NCI-H1105 (cell line): ENCODE data around the gene ZNF684.
A peak's percentile ranks its signal among the peaks of the same experiment; 100 is the strongest.
"Not testable (repeated sequence)": the region's sequence is repeated elsewhere in the genome, so short reads cannot be mapped to it uniquely, and the experiment has no call there.

Experiments used
- DNase-seq: peaks from one replicate; lab custom pipeline; 2025; lab: John Stamatoyannopoulos, UW

ZNF684 gene

DNA sequence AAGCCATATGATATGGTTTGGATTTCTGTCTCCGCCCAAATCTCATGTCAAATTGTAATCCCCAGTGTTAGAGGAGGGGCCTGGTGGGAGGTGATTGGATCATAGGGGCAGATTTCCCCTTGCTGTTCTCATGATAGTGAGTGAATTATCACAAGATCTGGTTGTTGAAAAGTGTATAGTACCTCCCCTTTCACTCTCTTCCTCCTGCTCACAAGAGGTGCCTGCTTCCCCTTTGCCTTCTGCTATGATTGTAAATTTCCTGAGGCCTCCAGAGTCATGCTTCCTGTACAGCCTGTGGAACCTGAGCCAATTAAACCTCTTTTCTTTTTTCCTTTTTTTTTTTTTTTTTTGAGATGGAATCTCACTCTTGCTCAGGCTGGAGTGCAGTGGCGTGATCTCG is 43.4 kb downstream of the ZNF684 start:
- DNase-seq: not testable (repeated sequence)

DNA sequence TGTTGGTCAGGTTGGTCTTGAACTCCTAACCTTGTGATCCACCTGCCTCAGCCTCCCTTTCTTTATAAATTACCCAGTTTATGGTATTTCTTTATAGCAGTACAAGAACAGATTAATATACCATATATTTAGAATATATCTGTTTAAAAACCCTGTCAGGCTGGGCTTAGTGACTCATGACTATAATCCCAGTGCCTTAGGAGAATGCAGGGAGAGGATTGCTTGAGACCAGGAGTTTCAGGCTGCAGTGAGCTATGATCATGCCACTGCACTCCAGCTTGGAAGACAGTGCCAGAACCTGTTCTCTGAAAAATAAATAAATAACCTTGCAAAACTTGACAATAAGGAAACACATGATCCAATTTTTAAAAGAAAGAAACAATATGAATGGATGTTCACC is 43.9 kb downstream of the ZNF684 start:
- no peak for DNase-seq

DNA sequence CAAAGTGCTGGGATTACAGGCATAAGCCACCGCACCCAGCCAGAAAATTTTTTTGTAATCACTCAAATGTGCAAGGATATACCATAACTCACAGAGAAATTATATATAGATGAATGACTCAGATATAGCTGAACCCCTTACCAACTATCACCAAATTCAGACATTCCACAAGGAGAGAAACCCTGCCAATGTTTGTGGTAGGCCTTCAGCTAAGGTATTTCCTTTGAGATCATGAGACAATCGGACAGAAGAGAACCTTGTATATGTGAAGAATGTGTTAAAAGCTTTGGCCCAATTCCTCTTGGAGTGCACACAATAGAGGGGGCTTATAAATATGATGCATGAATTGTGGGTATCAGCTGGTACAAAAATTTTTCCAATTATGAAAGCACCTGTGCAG is 50.7 kb downstream of the ZNF684 start:
- no peak for DNase-seq

DNA sequence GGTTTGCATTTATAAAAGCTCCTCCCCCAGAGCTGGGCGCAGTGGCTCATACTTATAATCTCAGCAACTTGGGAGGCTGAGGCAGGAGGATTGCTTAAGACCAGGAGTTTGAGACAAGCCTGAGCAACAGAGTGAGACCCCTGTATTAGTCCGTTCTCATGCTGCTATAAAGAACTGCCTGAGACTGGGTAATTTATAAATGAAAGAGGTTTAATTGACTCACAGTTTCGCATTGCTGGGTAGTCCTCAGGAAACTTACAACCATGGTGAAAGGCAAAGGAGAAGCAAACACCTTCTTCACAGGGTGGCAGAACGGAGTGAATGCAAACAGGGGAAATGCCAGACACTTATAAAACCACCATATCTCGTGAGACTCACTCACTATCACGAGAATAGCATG is 52.5 kb downstream of the ZNF684 start:
- no peak for DNase-seq

DNA sequence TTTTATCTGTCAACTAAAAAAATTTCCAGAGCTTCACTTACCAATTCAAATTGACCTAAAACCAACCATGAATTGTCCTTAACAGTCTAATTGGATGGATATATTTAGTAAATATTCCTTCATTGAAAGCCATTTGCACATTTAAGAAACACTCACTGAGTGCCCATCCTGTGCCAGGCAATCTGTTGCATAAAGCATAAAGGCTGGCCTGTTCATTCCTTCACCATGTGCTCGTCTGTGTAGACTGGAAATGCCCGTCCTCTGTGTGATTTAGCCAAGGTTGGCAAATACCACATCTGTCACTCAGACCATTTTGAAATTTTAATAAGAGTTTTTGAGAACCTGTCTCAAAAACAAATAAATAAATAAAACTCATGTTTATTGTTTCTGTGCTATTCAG is 57.1 kb downstream of the ZNF684 start:
- DNase-seq: no peak

DNA sequence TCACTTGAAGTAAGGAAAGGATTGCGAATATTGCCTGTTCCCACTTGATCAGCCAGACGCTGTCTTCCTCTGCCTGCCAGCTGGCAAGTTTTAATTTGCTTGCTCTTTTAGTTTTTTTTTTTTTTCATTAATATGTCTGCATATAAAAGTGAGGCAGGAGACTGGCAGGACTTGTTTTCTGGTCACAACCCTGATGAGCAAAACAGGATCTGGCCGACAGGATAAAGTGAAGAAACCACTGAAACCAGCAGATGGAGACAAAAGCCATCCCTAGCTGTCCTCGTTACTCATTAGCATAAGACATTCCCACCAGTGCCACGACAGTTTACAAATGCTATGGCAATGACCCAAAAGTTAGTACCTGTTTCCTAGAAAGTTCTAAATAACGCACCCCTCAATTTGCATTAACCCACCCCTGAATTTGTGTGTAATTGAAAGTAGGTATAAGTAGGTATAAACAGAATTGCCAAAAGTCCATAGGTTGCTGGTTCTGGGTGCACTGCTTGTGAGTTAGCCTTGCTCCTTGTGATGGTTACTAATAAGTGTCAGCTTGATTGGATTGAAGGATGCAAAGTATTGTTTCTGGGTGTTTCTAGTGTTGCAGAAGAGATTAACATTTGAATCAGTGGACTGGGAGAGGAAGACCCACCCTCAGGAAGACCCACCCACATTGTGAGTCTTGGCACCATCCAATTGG is 60.8 kb downstream of the ZNF684 start:
- DNase-seq: peak; percentile 31

DNA sequence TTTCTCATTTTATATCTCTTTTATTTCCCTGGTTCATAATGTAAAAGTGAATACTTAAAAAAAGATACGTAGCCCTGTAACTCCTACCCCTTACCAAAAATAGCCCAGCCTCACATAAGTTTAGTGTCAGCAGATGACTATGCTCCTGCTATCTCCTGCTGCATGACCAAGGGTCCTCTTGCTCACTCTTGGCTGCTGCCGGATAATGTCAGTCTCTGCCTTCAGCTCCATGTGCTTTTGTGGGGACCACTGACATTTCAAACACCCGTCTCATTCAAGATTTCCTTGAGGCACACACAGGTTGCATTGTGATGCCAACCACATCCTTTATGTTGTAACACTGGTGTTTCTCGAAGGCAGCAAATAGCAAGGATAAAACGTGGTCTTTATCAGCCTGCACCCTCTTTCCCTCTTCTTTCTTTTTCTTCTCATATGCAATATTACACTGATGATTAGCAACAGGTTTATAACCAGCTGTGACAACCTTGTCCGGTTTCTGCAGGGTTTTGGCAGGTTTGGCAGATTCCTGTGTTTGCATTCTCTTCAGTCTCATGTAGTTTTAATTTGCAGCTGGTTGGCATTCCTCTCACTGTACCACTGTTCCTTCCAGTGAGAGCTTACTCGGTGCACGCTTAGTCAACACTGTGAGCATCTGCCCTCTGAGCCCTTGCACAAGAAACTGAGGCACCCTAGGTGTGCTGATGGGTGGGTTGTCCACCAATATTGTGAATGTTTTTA is 62.2 kb downstream of the ZNF684 start:
- DNase-seq: no peak

DNA sequence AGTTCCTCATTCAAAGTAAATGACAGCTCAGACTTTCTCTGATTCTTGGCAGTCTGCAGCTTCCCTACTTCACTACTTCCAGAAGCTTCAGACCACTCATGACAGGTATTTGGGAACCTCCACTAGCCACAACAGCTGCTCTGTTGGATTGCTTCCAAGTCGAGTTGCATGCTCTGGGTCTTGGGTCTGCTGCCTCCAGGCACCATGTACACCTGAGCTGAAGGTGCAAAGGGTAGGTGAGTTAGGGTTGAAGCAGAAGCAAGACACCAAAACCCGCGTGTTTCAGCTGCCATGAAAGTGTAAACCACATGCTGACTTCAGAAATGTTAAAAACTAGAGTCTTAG is 62.7 kb downstream of the ZNF684 start:
- DNase-seq: peak; percentile 25

DNA sequence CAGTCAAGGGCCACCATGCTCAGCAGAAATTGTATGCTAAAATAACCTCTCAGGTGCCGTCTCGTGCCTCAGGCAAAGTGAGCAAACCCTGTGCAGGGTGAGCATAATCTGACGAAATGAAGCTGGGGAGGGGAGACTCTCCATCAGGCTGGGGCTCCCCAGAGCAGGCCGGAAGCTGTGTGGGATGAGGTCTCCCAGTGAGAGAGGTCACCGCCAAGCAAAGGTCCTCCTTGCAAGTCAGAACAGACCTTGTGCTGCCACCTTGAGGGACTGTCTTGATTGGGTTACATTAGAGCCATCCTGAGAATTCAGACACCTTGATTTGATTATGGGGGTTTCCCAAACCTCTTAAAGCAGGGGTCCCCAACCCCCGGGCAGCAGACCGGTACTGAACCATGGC is 64.2 kb downstream of the ZNF684 start:
- no peak for DNase-seq
